Transverse colon (tissue), 4 donors: ENCODE results near the gene ZNRF3.
"Not testable (repeated sequence)": the region's sequence is repeated elsewhere in the genome, so short reads cannot be mapped to it uniquely, and the experiment has no call there.

ENCODE experiments used
- CTCF ChIP-seq, 5 experiments: fragments of 200-600 bp in 3 of 5; fragments of 450-650 bp in 2 of 5; sonication (generic) in 3 of 5; IDR thresholded peaks; 1 replicate in 2 of 5; 2 replicates in 3 of 5; pipeline ENCODE4 v1.5.1; 2016 to 2017; ENCODE audit warnings: antibody characterized with exemption in 5 of 5, inconsistent platforms in 3 of 5, mild to moderate bottlenecking in 2 of 5, moderate library complexity in 1 of 5
- EP300 ChIP-seq: sonication (generic); formaldehyde crosslinking; IDR thresholded peaks from one replicate; pipeline ENCODE4 v1.6.1; 2017; ENCODE audit warnings: antibody characterized with exemption, low read depth
- POLR2A ChIP-seq: fragments of 450-650 bp; IDR thresholded peaks from one replicate; pipeline ENCODE4 v1.6.1; 2016; ENCODE audit warnings: antibody characterized with exemption, mild to moderate bottlenecking, moderate library complexity
- POLR2AphosphoS5 ChIP-seq, 3 donors: sonication (generic); formaldehyde crosslinking; IDR thresholded peaks; one replicate each; pipeline ENCODE4 v1.6.1; 2016; ENCODE audit warnings: antibody characterized with exemption in 3 of 3

- TF ChIP-seq EP300; CTCF (IDR thresholded peaks at IDR 0.05); POLR2A; POLR2AphosphoS5 (IDR thresholded peaks at IDR 0.05): not testable (repeated sequence)
Observed at GRCh38 chr22:29083576-29083932, 200.2 kb downstream of the ZNRF3 start.
